Muscle of back (tissue), 11 donors: ENCODE measurements around the gene EIPR1. TPM values are rescaled to one million over a fixed set of nuclear protein-coding genes. Genes with fewer than 3 reads are reported as not detected.
A peak's percentile ranks its signal among the peaks of the same experiment; 100 is the strongest.
"Not testable (repeated sequence)": the region's sequence is repeated elsewhere in the genome, so short reads cannot be mapped to it uniquely, and the experiment has no call there.

Experiments
- DNase-seq, 3 donors: peaks; one replicate each; pipeline versions ENCODE4 v3.0.0 to v3.0.0-alpha.2; 2013
- polyA plus RNA-seq, 10 donors: library from polyadenylated mRNA; unstranded; fragments of 120-200 nt; gene quantifications; one replicate each; pipeline ENCODE4 v1.2.1, GENCODE V29; 2013; ENCODE audit not compliant: insufficient read length in 10 of 10

The EIPR1 gene
- polyA plus RNA-seq, 10 donors: 12.7 to 21.8 (median 17.3) TPM

DNA sequence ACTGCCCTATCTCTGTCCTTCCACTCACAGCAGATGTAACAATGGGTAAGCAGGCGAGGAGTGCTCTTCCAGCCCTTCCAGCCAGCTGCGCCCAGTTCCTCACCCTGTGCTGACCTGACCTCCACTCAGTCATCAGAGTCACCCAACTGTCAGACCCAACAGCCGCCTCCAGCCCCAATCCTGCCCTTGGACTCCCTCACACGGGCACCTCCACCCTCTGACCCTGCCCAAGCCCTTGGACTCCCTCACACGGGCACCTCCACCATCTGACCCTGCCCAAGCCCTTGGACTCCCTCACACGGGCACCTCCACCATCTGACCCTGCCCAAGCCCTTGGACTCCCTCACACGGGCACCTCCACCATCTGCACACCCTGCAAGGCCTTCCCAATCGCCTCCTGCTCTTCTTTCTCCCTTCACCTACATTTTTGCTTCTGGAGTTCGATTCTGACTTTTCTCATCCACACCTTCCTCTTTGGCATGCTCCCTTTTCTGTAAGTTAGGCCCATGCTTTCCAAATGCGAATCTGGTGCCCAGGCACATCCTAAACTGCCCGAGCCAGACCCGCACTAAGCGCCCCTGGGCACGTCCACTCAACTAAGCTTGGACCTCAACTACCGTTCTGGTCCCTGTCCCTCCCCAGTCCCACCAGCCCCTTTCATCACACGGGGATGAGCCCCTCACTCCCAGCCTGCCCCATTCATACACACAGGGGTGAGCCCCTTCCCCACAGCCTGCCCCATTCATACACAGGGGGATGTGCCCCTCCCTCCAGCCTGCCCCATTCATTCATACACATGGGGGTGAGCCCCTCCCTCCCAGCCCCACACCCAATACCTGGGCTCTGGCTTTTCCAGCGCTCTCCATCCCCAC is 15.9 kb downstream of the EIPR1 start:
- DNase-seq: no peak

- no peak for DNase-seq
Observed at GRCh38 chr2:3357926-3358325, 19.7 kb downstream of the EIPR1 start.

GRCh38 chr2:3357446-3357845 is 20.2 kb downstream of the EIPR1 start:
- not testable (repeated sequence) for DNase-seq

DNA sequence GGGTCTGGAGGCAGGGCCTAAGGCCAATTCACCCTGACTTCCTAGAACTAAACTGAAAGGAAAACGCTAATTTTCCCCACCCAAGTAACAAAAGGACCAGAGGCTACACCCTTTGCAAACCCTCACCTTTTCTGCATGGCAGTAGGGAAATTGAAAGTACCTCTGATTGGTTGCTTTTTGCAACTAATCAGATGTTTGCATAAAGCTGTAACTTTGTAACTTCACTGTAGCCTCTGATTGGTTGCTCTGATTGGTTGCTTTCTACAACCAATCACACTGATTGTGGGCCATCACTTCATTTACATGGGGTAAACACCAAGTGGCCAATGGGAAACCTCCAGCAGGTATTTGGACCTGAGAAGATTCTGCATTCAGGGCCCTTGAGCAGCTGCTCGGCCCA is 20.8 kb downstream of the EIPR1 start:
- no peak for DNase-seq

- DNase-seq: no peak
Observed at GRCh38 chr2:3355951-3356569, 21.6 kb downstream of the EIPR1 start.

GRCh38 chr2:3354986-3355385 is 22.6 kb downstream of the EIPR1 start:
- no peak for DNase-seq

DNA sequence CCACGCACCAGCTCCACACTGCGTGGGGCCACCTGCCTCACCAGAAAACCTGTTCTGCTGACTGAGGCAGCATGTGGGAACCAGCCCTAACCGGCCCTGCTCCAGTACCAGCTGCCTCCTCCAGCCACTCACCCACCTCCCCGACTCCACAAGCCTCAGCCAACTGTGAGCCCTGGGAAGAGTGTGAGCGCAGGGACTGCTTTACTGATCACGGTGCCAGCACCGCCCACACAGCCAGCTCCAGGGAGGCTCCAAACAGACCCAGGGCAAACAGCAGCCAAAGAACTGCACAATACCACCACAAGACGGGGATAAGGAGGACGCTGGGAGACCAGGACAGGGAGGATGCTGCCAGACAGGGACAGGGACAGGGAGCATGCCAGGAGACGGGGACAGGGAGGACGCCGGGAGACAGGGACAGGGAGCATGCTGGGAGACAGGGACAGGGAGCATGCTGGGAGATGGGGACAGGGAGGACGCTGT is 28.4 kb downstream of the EIPR1 start:
- peak in 2 of 3 donors; percentile 9 to 17 for DNase-seq

- DNase-seq: no peak
Observed at GRCh38 chr2:3348767-3349166, 28.9 kb downstream of the EIPR1 start.

DNA sequence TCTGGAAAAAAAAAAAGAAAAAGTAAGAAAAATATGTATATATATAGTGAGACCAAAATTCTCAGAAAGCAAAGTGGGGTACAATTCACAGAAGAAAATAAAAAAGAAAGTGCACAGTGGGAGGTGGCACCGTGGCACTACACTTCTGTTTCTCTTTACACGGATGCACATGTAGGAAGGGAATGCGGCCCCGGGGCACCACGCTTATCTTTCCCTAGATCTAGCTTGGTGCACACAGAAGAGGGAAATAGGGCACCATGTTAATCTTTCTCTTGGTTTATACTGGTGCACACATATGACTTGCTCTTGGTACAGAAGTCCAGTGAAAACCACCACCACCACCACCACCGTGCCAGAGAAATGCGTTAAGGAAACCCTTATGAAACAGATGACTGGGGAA is 32.0 kb downstream of the EIPR1 start:
- DNase-seq: no peak

GRCh38 chr2:3344897-3345296 is 32.7 kb downstream of the EIPR1 start:
- no peak for DNase-seq

- DNase-seq: no peak
Observed at GRCh38 chr2:3343012-3343411, 34.6 kb downstream of the EIPR1 start.

DNA sequence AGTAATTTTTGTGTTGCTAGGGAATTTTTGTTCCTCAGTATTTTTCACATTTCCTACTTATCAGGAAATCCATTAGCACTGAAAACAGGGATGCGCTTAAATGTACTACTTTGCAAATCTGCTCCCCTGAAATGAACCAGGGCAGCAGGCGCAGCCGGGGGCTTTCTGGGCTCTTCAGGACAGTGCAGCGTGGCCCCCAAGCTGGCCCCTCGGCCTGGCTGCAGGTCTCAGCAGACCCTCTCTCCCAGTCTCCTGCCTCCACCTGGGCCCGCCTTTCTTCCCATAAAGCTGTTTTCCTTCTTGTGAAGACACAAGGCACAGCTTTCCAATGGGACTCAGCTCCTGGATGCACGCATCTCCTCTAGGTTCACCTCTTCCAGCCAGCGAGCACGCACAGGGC is 35.3 kb downstream of the EIPR1 start:
- no peak for DNase-seq

DNA sequence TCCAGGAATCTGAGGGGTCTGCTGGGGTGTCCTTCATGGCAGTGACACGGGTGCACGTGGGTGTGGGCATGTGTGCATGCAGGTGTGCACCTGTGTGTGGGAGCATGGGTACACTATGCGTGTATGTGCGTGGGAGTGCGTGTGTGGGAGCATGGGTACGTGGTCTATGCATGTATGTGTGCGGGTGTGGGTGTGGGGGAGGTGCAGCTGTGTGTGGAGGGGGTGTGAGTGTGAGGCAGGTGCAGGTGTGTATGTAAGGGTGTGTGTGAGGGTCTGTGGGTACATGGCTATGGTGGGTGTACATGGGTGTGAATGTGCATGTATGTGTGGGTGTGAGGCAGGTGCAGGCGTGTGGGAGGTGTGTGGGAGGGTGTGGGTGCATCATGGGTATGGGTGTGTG is 36.3 kb downstream of the EIPR1 start:
- no peak for DNase-seq

- no peak for DNase-seq
Observed at GRCh38 chr2:3340144-3340543, 37.5 kb downstream of the EIPR1 start.

GRCh38 chr2:3338340-3338739 is 39.3 kb downstream of the EIPR1 start:
- DNase-seq: no peak

- no peak for DNase-seq
Observed at GRCh38 chr2:3336844-3337243, 40.8 kb downstream of the EIPR1 start.

GRCh38 chr2:3334392-3335345 is 42.9 kb downstream of the EIPR1 start:
- DNase-seq: peak; percentile 81 to 93 (median 88)

DNA sequence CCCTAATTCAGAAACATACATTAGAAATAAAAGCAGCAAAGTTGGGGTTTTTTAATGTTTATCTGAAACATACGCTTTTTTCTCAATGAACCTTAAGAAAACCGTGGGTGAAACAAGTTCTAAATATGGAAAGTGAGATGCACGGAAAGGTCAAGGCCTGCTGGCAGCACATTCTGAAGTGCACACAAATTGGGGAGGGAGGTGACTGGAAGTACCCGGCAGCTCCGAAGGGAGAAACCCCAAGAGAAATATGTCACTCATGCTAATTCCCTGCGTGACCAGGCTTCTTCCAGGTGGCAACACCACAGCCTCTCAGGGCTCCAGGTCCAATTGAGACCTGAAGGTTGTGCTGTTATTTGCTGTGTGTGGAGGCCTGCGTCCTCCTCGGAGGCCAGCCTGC is 45.5 kb downstream of the EIPR1 start:
- no peak for DNase-seq

DNA sequence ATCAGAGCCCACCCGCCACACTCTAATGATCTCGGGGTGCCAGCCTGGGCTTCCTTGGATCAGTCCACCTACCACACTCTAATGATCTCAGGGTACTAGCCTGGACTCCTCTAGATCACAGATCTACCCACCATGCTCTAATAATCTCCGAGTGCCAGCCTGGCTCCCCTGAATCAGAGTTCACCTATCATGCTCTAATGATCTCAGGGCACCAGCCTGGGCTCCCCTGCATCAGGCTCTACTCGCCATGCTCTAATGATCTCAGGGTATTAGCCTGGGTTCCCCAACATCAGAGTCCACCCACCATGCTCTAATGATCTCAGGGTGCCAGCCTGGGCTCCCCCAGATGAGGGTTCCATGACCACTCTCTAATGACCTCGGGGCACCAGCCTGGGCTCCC is 48.1 kb downstream of the EIPR1 start:
- no peak for DNase-seq

- no peak for DNase-seq
Observed at GRCh38 chr2:3326871-3327270, 50.7 kb downstream of the EIPR1 start.

DNA sequence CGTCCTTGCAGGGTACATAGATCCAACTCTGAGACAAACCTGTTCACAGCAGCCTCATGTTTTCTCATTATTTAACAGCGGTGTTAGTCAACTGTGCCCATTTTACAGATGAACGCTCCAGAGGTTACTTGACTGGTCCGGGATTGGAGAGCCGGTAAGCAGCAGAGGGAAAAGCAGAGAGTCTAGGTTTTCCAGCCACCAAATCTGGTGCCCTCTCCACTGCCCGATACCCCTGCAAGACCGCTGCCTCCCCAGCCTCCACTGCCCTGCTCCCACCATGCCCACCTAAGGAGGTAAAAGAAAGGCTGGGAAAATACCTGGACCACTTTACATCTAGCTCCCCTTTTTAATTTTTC is 51.5 kb downstream of the EIPR1 start:
- DNase-seq: no peak
